EH (cell line): Measurements from ENCODE around the gene ZNF556.

Experiments
- DNase-seq: peaks from one replicate; pipeline ENCODE4 v3.0.0-alpha.2; 2015; ENCODE audit warnings: low read depth

ZNF556 gene

GRCh38 chr19:2905918-2906519 is 38.9 kb downstream of the ZNF556 start:
- DNase-seq = no peak

- no peak for DNase-seq
Observed at GRCh38 chr19:2906631-2907195, 39.6 kb downstream of the ZNF556 start.

- no peak for DNase-seq
Observed at GRCh38 chr19:2912306-2912705, 45.2 kb downstream of the ZNF556 start.

- no peak for DNase-seq
Observed at GRCh38 chr19:2917275-2918184, 50.4 kb downstream of the ZNF556 start.

GRCh38 chr19:2922987-2923386 is 55.9 kb downstream of the ZNF556 start:
- DNase-seq = peak; percentile 35

GRCh38 chr19:2923510-2923909 is 56.4 kb downstream of the ZNF556 start:
- DNase-seq = peak; percentile 51

- no peak for DNase-seq
Observed at GRCh38 chr19:2926341-2927031, 59.4 kb downstream of the ZNF556 start.

GRCh38 chr19:2927032-2927430 is 59.9 kb downstream of the ZNF556 start:
- DNase-seq = no peak
